Mesendoderm (in vitro differentiated cells): ENCODE data around the gene MCU. TPM values are rescaled to one million over a fixed set of nuclear protein-coding genes. Genes with fewer than 3 reads are reported as not detected.

Experiments used
- small RNA-seq: library from polyadenylated mRNA; stranded (forward); fragments of <200 nt; extraction: miRNeasy Mini kit (QIAGEN cat#:217004); gene quantifications from one replicate; pipeline ENCODE3, GENCODE V24; 2013; ENCODE audit not compliant: insufficient read depth

Gene MCU

Small RNAs within 50 kb of the gene (small RNA-seq; reads per million reads assigned to genes)
- gene MIR4676 (1.4 reads per million), gene RF00019 (not detected)
